K562 (cell line): ENCODE data around the gene GCHFR. TPM values are rescaled to one million over a fixed set of nuclear protein-coding genes. Genes with fewer than 3 reads are reported as not detected.

Experiments
- ATAC-seq: fragments of 200-7000 bp; cut with Tn5 transposase; 3 replicates; pipeline ENCODE4 v1.9.1; 2020; ENCODE audit warnings: moderate library complexity
- BruUV-seq: library from RNA; stranded (reverse); fragments of 400-500 nt; replicated peaks from 2 replicates; lab custom pipeline; 2021; lab: Mats Ljungman, UMichigan
- CTCF ChIA-PET: fragments of 300-600 bp; formaldehyde crosslinking; extraction: SDS; loops from one replicate; lab custom pipeline; 2021; ENCODE audit warnings: low intra/inter-chr PET ratio; lab: Yijun Ruan, JAX
- POLR2A ChIA-PET: fragments of 300-600, 350-650 bp; sonication (Branson Sonifier 250); formaldehyde crosslinking; extraction: SDS; loops from one replicate; lab custom pipeline; 2021; ENCODE audit warnings: antibody characterized with exemption, inconsistent platforms; lab: Yijun Ruan, JAX
- DNase-seq, 4 experiments: peaks; one replicate each; pipeline versions ENCODE4 v3.0.0 to v3.0.0-alpha.2; 2011 to 2018; ENCODE audit warnings: low spot score in 3 of 4, mixed read lengths in 3 of 4; ENCODE audit errors: extremely low read depth in 1 of 4
- FAIRE-seq: peaks from 2 replicates; lab custom pipeline; 2011; peaks lifted over from hg19 to GRCh38; lab: Jason Lieb, UNC
- H2AFZ ChIP-seq: 2 replicates; pipeline ENCODE4 v1.6.0; 2011; ENCODE audit warnings: low read depth, low read length, control low read depth, inconsistent platforms
- H3K27ac ChIP-seq: fragments of 200-600 bp; 3 replicates; pipeline ENCODE4 v1.8.0; 2011; ENCODE audit warnings: low read depth, mild to moderate bottlenecking, control low read depth, inconsistent platforms, low read length, moderate library complexity, mixed read lengths; ENCODE audit errors: extremely low read depth
- H3K27me3 ChIP-seq, 2 experiments: fragments of 300-600 bp in 1 of 2; 2 replicates in 1 of 2; 3 replicates in 1 of 2; pipeline versions ENCODE4 v1.6.0 to v1.8.0; 2011; ENCODE audit warnings: inconsistent platforms in 2 of 2, low read length in 2 of 2, mild to moderate bottlenecking in 1 of 2, mixed read lengths in 1 of 2, moderate library complexity in 1 of 2; ENCODE audit not compliant: control insufficient read depth in 2 of 2, insufficient read depth in 2 of 2
- H3K36me3 ChIP-seq: fragments of 300-600 bp; 3 replicates; pipeline ENCODE4 v1.8.0; 2011; ENCODE audit warnings: mild to moderate bottlenecking, low read length, inconsistent platforms; ENCODE audit not compliant: control insufficient read depth, insufficient read depth
- H3K4me1 ChIP-seq, 2 experiments: fragments of 200-600 bp in 1 of 2; replicated peaks in 1 of 2; 2 replicates in 1 of 2; 3 replicates in 1 of 2; pipeline versions ENCODE4 v1.5.1 to v1.8.0; 2011; ENCODE audit warnings: inconsistent platforms in 2 of 2, low read length in 2 of 2, mild to moderate bottlenecking in 1 of 2, mixed read lengths in 1 of 2, moderate library complexity in 1 of 2; ENCODE audit not compliant: control insufficient read depth in 2 of 2, insufficient read depth in 2 of 2
- H3K4me2 ChIP-seq: 2 replicates; pipeline ENCODE4 v1.6.1; 2011; ENCODE audit warnings: low read length, control low read depth, inconsistent platforms, mixed read lengths; ENCODE audit not compliant: insufficient read depth
- H3K4me3 ChIP-seq: fragments of 200-600 bp; sonication (generic), shearing (Covaris generic); 2 replicates; pipeline ENCODE4 v1.5.1; 2016; ENCODE audit warnings: control low read depth, inconsistent platforms
- H3K79me2 ChIP-seq: fragments of 200-600 bp; 3 replicates; pipeline ENCODE4 v1.8.0; 2011; ENCODE audit warnings: low read length, inconsistent platforms; ENCODE audit not compliant: control insufficient read depth, insufficient read depth
- H3K9ac ChIP-seq, 2 experiments: 2 replicates each; pipeline versions ENCODE4 v1.6.0 to v1.6.1; 2011; ENCODE audit warnings: low read depth in 2 of 2, low read length in 2 of 2, control low read depth in 1 of 2, inconsistent platforms in 1 of 2, mild to moderate bottlenecking in 1 of 2, mixed read lengths in 1 of 2; ENCODE audit not compliant: insufficient read depth in 1 of 2
- H3K9me1 ChIP-seq: one replicate; pipeline ENCODE4 v1.6.0; 2011; ENCODE audit warnings: inconsistent platforms, mild to moderate bottlenecking, low read length, moderate library complexity; ENCODE audit not compliant: control insufficient read depth, insufficient read depth
- H3K9me3 ChIP-seq: replicated peaks from 2 replicates; pipeline ENCODE4 v1.5.1; 2011; ENCODE audit warnings: low read depth, low read length, inconsistent platforms; ENCODE audit not compliant: control insufficient read depth, insufficient read depth
- H4K20me1 ChIP-seq: replicated peaks from 2 replicates; pipeline ENCODE4 v1.6.1; 2011; ENCODE audit warnings: low read length, inconsistent platforms, mixed read lengths; ENCODE audit not compliant: control insufficient read depth, insufficient read depth
- POLR2G ChIP-seq: fragments of 200-400 bp; formaldehyde crosslinking; IDR thresholded peaks from 2 replicates; pipeline ENCODE4 v1.6.1; 2017; ENCODE audit warnings: low read depth, mild to moderate bottlenecking, antibody characterized with exemption, low read length, moderate library complexity
- ZBTB33 ChIP-seq: sonication (generic); formaldehyde crosslinking; IDR thresholded peaks from 2 replicates; pipeline ENCODE4 v1.8.1; 2023; ENCODE audit warnings: mild to moderate bottlenecking, missing genetic modification reagents
- ZNF589 ChIP-seq: fragments of 200-800 bp; sonication (Bioruptor generic); IDR thresholded peaks from 2 replicates; pipeline ENCODE4 v1.6.1; 2016; ENCODE audit warnings: low read depth, missing genetic modification characterization, missing compliant biosample characterization
- WGBS: fragments of 100-300 bp; shearing (Covaris generic); methylation state at CpG from one replicate; pipeline ENCODE4 v1.1.6; 2016; ENCODE audit warnings: low coverage, mixed read lengths; ENCODE audit not compliant: insufficient coverage; ENCODE audit errors: missing lambda C conversion rate; 5-methylcytosine and 5-hydroxymethylcytosine counted together
- in situ Hi-C: fragments of 300-500 bp; cut with MboI; formaldehyde crosslinking; loops from 4 replicates; pipeline ENCODE4 v1.15.0; 2018; ENCODE audit warnings: inconsistent platforms, mixed read lengths
- intact Hi-C: fragments of 100-400 bp; cut with micrococcal nuclease; formaldehyde crosslinking; loops from 2 replicates; pipeline ENCODE4 v1.14.2; 2022
- polyA plus RNA-seq, 8 experiments: library from polyadenylated mRNA; depleted of rRNA in 4 of 8; stranded (reverse) in 5 of 8; unstranded in 3 of 8; fragments of >200 nt; fragmentation: Nextera tagmentation in 2 of 8; fragmentation: Illumina TruSeq in 1 of 8; extraction: Ambion mirVana in 2 of 8; extraction: Trizol in 1 of 8; gene quantifications; 2 replicates each; pipeline versions ENCODE4 v1.2.1 to v1.2.3, GENCODE V29; 2011 to 2014; ENCODE audit warnings: inconsistent platforms in 1 of 8, missing spikeins in 1 of 8
- total RNA-seq, 7 experiments: library from RNA; depleted of rRNA in 6 of 7; stranded (reverse); fragments of >200 nt in 6 of 7; fragmentation: Illumina TruSeq in 2 of 7; extraction: Trizol in 2 of 7; gene quantifications; 2 replicates each; pipeline versions ENCODE4 v1.2.1 to v1.2.3, GENCODE V29; 2011 to 2021; ENCODE audit warnings: low replicate concordance in 1 of 7

The GCHFR gene
- total and polyA plus RNA-seq, 9 of the 15 experiments (the other 6 are each of a cell fraction or from before 2014, with no cell fraction given), result 8.7 to 83.5 (median 20.8) TPM

GRCh38 chr15:40770147-40770721, 6.4 kb downstream of the GCHFR start:
- H3K9me3 ChIP-seq, result no peaks in the 10 kb centered on the region
- no peak for FAIRE-seq
- H3K36me3 ChIP-seq, result peaks cover 41% of the 10 kb centered on the region; the same call in 2 of the 3 replicates
- H3K4me3 ChIP-seq, result no peak overlapping the region
- H3K27ac ChIP-seq, result no peak overlapping the region
- H3K27me3 ChIP-seq, result no peaks in the 10 kb centered on the region
- ChIA-PET POLR2A (interaction anchor here (0.6 to 1.1 kb wide), 5 partner anchors 10 to 103 kb away, joined by 3 to 4 read pairs (median 4); no protein-coding TSS in a partner anchor), CTCF (no interaction called here)
- ATAC-seq, result no peak
- no peaks in the 10 kb centered on the region; the same call in none of the 2 replicates for H4K20me1 ChIP-seq
- in situ Hi-C loops, result no loop called here
- H3K9me1 ChIP-seq, result no peaks in the 10 kb centered on the region
- peak overlapping the region in 1 of 2 experiments; percentile 68; a peak in 2 of 4 replicates for H3K9ac ChIP-seq
- H2AFZ ChIP-seq, result no peak overlapping the region
- 84% methylated on average over 16 of the region's 17 CpGs for WGBS
- peak; percentile 18; the same call in 1 of the 2 replicates for TF ChIP-seq POLR2G
- TF ChIP-seq ZNF589 (CRISPR knock-in tag), result no peak
- TF ChIP-seq ZBTB33 (CRISPR knock-in tag), result peak; percentile 50; the same call in 1 of the 2 replicates
- TF ChIP-seq, all 486 proteins: peak for 2
- BruUV-seq, result no TSS peak
- no peak for DNase-seq
- intact Hi-C loops, result no loop called here
- no peaks in the 10 kb centered on the region for H3K79me2 ChIP-seq
- no peak overlapping the region for H3K4me2 ChIP-seq
- peaks cover 17 to 50% of the 10 kb centered on the region in 2 experiments; a peak in 4 of 5 replicates for H3K4me1 ChIP-seq
